TTC549 (cell line): ENCODE data around the gene P2RY11.

Source experiments
- FAIRE-seq: peaks from 2 replicates; lab custom pipeline; 2012; peaks lifted over from hg19 to GRCh38; lab: Jason Lieb, UNC

P2RY11 gene

GRCh38 chr19:10113964-10114650, 2.6 kb downstream of the P2RY11 start:
- no peak for FAIRE-seq

GRCh38 chr19:10114651-10115391, 3.3 kb downstream of the P2RY11 start:
- no peak for FAIRE-seq

GRCh38 chr19:10115392-10116084, 4.0 kb downstream of the P2RY11 start:
- FAIRE-seq, result no peak

GRCh38 chr19:10116085-10116865, 4.8 kb downstream of the P2RY11 start:
- FAIRE-seq, result no peak

- no peak for FAIRE-seq
These were observed 5.5 kb downstream of the P2RY11 start for GRCh38 chr19:10116866-10117616.

GRCh38 chr19:10118960-10119359, 7.5 kb downstream of the P2RY11 start:
- no peak for FAIRE-seq

- FAIRE-seq, result no peak
These were observed 9.2 kb downstream of the P2RY11 start for GRCh38 chr19:10120538-10121189.

GRCh38 chr19:10122045-10122444, 10.6 kb downstream of the P2RY11 start:
- no peak for FAIRE-seq

GRCh38 chr19:10124429-10124828, 12.9 kb downstream of the P2RY11 start:
- FAIRE-seq, result no peak

- no peak for FAIRE-seq
These were observed 14.7 kb downstream of the P2RY11 start for GRCh38 chr19:10126213-10126639.

- no peak for FAIRE-seq
These were observed 21.4 kb downstream of the P2RY11 start for GRCh38 chr19:10132905-10133304.

- no peak for FAIRE-seq
These were observed 22.1 kb downstream of the P2RY11 start for GRCh38 chr19:10133596-10133995.

- no peak for FAIRE-seq
These were observed 22.5 kb downstream of the P2RY11 start for GRCh38 chr19:10134040-10134439.

GRCh38 chr19:10135551-10136334, 24.2 kb downstream of the P2RY11 start:
- no peak for FAIRE-seq

- no peak for FAIRE-seq
These were observed 25.4 kb downstream of the P2RY11 start for GRCh38 chr19:10136936-10137335.

- FAIRE-seq, result no peak
These were observed 26.5 kb downstream of the P2RY11 start for GRCh38 chr19:10137751-10138682.

GRCh38 chr19:10138879-10139795, 27.6 kb downstream of the P2RY11 start:
- FAIRE-seq, result no peak

- FAIRE-seq, result no peak
These were observed 28.5 kb downstream of the P2RY11 start for GRCh38 chr19:10139952-10140351.
